ENCODE measurements around the gene CXCL8.
"Not testable (repeated sequence)": the region's sequence is repeated elsewhere in the genome, so short reads cannot be mapped to it uniquely, and the experiment has no call there.

The CXCL8 gene

DNA sequence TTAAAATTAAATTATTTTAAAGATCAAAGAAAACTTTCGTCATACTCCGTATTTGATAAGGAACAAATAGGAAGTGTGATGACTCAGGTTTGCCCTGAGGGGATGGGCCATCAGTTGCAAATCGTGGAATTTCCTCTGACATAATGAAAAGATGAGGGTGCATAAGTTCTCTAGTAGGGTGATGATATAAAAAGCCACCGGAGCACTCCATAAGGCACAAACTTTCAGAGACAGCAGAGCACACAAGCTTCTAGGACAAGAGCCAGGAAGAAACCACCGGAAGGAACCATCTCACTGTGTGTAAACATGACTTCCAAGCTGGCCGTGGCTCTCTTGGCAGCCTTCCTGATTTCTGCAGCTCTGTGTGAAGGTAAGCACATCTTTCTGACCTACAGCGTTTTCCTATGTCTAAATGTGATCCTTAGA is at the start of gene CXCL8:
Gene CXCL8 (plus strand): TSS at position 217 of the 426 bp plus-strand sequence. CDS start 90 bp downstream, at position 307.
- DNase-seq, result peak; percentile 9 to 72 (median 42)

DNA sequence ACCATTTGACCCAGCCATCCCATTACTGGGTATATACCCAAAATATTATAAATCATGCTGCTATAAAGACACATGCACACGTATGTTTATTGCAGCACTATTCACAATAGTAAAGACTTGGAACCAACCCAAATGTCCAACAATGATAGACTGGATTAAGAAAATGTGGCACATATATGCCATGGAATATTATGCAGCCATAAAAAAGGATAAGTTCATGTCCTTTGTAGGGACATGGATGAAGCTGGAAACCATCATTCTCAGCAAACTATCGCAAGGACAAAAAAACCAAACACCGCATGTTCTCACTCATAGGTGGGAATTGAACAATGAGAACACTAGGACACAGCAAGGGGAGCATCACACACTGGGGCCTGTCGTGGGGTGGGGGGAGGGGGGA is 49.2 kb upstream of the CXCL8 start:
- DNase-seq, result not testable (repeated sequence)

DNA sequence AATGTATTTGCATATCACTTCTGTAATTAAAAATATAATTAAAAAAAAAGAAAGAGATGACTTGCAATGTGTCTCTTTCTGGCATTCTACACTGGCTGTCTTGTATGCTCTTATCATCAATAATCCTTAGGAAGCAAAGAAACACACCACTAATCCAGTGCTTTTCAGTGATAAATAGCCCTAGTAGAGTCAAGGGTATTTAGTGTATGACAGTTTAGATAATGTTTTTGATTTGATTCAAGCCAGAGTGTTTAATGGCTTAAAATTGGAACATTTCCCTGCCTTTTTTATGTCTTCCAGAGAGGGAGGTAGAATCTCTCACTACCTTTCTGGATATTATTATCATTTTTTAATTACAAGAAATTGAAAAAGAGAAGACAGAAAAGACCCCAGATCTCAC is 48.6 kb upstream of the CXCL8 start:
- DNase-seq, result no peak

DNA sequence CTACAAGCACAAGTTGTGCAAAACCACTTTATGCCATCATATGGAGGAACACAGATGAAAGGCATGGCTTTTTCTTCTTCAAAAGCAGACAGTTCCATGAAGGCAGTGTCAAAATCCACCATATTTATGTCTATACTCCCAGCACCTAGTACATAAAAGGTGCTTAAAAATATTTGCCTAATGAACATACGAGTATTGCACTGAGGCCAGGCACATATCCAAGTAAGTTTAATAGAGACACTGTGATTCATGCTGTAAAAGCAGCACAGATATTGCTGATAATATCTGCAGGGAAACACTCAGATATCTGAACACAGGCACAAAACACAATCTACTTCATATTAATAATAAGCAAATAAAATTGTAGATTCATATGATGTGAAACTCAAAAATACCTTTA is 48.1 kb upstream of the CXCL8 start:
- no peak for DNase-seq

DNA sequence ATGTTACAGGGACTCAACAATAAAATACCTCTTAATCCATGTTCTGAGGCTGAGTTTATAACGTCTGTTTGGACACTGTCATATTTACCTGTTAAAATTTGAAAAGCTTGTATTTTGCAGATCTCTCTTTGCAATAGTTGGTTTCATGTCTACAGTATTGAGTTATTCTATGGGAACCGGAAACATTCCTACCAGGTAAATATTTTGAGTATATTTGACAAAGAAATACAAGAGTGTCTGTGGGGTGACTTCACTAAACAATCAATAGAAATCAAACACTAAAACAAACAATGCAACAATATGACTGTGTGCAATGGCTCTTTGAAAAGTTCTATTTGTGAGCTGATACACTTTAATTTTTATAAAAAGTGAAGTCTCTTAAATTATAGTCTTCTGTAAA is 47.7 kb upstream of the CXCL8 start:
- peak in 1 of 3 experiments; percentile 21 for DNase-seq

DNA sequence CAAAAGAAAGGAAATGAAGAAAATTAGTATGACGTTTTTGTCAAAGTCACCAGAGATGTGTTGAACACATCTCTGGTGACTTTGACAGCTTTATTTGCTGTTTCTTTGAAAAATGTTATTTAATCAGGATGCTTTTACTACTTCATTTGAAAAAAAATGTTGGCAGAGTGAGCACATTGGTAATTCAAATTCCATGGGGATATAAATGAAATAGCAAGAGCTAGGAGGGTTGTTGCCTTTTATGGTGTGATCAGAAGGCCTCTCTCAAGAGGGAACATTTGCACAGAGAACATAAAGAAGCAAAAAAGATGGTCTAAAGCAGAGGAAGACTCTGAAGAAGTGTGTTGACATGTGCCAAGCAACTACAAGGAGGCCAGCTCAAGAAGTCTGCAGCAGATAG is 46.6 kb upstream of the CXCL8 start:
- no peak for DNase-seq

DNA sequence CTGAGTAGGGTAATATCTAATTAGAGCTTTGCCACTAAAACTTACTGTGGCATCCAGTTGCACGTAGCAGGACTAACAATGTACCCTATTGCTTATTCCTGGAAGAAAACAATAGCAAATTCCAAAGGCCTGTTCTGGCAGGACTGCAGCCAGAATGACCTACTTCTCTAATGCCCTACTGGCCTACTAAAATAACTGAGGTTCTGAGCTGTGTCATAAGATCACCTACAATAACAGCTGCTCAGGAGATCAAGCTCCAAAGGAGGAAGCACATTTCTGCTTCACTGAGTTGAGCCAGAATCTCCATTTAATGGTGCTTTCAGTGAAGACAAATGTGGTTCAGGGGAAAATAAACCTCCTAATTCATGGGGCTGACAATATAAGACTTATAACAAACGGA is 42.2 kb upstream of the CXCL8 start:
- no peak for DNase-seq

DNA sequence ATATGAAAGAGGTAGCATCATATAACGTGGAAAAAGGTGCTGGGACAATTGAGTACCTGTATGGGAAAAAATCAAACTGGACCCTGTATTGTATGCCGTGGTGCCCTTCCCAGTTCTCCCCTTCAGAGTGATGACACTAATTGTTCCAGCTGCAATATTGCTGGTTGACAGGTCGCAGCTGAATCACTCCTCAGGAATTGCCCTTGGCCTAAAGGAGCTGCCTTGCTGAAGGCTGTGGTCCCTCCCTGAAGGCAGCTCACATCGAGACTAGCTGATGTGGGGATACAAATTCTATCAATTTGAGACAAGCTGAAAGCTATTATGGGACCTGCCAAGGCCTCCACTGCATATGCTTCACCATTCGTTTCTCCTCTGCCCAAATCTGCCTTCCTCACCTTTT is 39.3 kb upstream of the CXCL8 start:
- no peak for DNase-seq

DNA sequence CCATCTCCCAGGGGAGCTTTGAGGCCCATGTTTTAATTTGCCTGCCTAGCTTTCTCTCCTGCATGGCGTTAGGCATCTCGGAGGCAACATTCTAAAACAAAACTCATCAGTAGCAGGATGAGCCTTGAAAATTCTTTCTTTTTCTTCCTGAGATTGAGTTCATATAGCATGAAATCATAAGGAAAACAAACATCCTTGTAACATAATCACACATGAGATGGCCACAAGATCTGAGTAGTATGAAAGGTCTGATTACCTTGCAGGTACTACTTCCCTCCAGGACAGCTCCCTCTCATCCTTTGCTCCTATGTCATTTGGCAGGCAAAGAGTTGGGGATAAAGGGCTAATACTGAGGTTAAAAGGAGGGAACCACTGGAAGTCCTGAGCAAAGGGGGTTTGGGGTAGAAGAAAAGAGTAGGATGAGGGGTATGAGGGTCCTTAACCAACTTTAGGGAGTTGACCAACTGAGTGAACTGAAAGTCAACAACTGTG is 37.5 kb upstream of the CXCL8 start:
- DNase-seq, result no peak

DNA sequence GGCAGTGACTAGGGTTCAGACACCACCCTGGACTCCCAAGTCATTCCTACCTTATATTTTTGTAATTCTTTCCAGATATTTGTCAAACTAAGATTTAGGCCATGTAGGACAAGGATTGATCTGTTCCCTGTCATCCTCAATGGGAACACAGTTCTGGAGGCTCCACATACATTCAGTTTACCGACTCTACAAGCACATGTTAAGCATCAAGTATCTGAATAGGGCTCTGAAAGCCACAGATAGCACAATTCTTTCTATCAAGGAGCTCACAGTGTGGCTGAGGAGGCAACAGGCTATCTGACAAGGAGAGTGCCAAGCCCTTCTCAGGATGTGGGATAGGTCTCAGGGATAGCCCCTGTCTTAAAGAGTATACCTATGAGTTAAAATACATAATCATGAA is 37.0 kb upstream of the CXCL8 start:
- DNase-seq, result no peak

DNA sequence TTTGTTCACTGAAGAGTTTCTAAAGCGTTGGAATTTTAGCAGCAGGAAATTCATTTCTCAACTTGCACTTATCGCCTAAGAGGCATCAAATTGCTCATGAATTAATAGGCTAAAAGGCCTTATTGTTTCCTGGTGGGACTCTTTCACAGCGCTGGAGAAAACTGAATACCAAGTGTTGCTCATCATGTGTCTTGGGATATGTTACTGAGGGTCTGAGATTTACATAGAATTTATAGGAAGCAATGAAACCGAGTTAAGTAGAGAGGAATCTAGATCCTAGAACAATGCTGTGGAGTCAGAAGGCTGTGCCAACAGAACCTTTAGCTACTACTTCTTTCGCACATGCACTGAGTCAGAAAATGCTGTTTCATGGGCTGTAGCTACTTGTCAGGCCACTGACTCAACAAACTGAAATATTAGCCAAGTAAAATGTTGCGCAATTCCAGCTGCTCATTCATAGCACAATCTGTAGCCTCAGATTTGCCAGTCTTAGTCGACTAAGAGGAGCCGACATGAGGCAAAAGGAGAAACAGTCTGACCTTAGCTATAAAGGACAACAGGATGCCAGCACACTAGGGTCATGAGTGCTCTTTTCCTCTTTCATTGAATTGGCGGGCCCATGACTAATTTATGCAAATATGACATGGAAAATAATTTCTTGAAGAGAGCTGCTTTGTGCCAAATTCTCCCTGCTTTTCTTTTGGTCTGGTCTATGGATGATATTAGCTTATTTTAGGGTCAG is 35.9 kb upstream of the CXCL8 start:
- DNase-seq, result no peak

DNA sequence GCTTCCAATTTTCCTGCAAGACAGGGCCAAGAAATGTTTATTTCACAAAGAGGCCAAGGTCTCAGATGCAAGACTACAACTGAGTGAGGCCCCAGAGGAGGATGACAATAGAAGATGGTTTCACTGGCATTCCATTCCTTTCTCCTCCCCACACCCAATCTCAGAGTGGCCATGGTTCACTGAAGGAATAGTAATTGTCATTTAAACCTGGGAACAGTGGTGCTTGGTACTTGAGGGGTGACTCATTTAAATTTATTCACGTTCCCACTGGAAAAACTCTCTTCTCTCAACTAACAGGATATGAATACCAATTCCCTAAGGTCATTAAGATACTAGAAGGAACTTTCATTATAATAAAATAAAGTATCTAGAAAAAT is 35.3 kb upstream of the CXCL8 start:
- DNase-seq, result no peak

DNA sequence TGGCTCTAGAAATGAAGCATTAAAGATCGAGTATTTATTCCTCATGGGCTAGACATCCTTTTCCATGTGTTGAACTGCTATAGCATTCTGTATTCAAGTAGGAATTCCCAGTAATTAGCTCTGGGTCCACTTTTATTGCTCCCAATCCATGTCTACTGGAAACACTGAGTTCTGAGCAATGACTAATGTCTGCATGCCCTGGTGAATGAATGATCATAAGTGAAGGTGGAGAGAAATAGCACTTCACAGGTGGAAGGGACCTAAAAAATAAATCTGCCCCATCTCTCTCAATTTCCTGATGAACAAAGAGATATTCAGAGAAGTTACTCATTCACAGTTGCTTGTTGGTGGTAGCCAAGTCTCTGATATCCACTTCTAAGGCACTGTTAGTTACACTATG is 34.6 kb upstream of the CXCL8 start:
- no peak for DNase-seq

DNA sequence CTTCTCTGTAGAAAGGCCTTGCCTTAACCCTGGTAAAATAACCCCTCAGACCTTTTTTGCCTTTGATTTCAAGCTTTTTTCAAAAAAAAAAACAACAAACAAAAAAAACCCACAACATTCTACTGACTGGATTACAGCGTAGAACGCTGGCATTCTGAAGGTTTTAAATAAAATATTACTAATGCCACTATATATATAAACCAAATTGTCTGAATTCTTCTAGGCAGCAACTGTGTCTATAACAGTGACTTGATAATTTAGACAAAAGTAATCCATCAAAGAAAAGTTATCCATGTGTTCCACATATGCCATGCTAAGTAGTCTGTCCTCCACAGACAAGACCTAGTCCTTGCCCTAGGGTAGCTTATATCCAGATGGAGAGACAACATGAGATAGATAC is 33.6 kb upstream of the CXCL8 start:
- DNase-seq, result no peak

DNA sequence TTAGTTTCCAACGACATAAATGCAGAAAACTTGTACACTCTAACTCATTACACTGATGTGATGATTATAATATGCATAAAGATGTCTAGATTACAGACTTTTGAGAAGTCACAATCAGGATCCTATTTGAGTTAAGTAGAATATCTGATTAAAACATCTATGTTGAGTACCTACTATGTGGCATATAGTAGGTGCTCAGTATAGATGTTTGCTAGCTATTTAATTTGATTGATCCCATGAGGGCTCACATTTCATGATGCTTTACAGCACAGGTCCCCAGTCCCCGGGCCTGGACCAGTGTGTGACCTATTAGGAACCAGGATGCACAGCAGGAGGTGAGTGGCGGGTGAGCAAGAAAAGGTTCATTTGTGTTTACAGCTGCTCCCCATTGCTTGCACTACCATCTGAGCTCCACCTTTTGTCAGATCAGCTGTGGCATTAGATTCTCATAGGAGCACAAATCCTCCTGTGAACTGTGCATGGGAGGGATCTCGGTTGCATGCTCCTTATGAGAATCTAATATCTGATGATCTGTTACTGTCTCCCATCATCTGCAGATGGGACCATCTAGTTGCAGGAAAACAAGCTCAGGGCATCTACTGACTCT is 33.0 kb upstream of the CXCL8 start:
- DNase-seq, result peak in 1 of 3 experiments; percentile 10

DNA sequence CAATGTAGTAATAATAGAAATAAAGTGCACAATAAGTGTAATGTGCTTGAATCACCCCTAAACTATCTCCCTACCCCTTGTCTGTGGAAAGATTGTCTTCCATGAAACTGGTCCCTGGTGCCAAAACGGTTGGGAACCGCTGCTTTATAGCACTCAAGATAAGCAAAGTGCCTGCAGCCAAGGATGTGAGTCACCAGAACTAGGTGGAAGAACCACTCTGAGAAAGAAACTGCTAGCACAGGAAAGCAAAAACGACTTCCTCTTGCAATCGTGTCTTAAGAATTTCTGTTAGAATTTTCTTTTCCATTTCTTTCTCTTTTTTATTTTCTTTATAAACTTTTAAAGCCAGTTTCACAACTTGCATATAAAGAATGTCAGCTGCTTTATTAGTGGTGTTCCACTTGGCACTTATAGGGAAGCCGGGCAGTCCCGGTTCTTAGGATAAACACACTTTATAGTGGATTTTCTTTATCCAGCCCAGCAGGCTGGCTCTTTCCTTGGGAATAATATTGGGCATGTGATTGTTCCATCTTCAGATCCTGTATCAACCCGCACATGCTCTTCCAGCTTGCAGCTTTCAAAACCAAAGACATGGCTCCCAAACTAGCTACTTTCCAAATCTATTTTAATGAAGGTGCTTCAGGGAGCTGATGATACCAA is 32.3 kb upstream of the CXCL8 start:
- DNase-seq, result no peak

DNA sequence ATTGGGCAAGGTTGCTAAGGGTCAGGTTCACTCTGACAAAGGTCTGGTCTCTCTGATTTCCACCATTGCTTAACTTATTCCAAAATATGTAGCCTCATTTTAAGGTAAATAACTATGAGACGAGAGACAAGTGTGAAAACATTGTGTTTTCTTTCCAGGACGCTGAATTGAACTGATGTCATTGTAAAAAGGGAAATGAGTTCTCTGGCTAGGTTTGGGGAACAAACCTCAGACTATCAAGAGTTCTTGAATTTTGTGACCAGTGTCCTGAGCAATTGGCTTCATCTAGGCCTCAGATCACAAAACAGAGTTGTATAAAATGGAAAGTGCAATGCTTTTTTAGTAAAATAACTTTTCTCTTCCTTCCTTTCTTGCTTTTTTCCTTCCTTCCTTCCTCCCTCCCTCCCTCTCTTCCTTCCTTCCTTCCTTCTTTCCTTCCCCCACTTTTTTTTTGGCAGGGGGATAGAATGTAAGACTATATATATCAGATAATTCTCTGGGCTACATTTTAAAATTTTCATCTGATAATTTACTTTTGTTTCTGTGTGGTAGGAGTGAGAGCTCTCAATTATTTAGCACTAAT is 30.8 kb upstream of the CXCL8 start:
- no peak for DNase-seq

DNA sequence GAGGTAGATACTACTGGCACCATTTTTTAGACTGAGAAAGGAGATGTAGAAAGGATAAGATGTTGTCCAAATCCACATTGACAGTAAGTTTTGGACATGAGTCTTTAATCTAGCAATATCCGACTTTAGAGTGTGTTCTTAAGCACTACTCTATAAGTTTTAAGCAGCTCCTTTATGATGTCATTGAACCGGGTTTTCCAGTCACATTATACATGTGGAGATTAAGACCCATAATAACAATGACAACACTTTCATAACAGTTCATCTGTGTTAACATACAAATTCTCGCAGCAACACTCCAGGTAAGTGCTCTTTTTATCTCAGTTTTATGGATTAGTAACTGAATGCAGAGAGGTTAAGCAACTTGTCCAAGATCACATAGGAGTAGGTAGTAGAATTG is 30.3 kb upstream of the CXCL8 start:
- DNase-seq, result no peak

DNA sequence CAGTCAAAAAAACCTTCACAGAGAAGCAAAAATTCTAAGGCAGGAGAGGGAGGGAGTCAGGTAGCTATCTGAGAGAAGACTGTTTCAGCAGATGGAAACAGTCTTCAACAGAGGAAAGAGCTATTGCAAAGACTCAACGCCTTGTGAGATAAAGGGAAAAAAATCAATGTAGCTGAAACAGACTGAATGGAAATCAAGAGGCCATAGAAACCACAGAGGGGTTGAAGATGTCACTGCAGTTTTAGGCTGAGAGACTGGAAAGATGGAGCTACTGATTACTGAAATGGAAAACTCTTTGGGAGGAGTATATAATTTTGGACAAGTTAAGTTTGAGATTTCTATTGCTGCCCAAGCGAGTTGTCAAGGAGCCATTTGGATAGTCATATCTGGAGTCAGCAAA is 28.4 kb upstream of the CXCL8 start:
- peak in 1 of 3 experiments; percentile 37 for DNase-seq

DNA sequence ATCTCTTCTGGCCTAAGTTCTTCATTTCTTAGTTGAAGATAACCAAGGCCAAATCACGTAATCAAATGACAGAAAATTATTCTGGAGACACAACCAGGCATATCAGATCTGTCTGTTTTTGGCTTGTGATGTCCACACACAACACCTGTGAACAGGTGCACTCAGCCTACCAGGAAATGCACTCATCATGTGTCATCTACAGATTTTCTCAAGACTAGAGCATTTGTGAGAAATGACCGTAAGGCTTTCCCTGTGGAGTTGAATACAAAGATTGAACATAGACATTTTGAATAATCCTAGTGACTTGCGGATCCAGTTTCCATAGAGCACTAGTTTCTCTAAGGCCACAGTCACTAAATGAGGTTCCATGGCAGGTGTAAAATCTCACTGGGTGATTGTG is 26.7 kb upstream of the CXCL8 start:
- peak in 1 of 3 experiments; percentile 16 for DNase-seq

DNA sequence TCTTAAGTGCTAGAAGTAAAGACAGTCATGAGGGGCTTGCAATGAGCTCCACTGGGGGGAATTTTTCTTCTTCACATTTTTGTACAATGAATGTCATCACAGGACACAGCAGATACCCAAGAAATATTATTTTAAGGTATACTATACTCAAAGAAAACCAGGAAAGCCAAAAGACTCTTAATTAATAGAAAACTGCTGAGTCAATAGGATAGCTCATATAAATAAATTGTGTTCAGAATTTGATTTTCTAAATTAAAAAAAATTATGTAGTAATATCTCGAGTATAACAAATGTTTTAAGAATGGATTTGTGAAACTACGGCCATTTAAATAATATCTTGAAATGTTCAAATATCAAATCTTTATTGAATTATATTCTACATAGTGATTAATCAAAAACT is 25.7 kb upstream of the CXCL8 start:
- no peak for DNase-seq

DNA sequence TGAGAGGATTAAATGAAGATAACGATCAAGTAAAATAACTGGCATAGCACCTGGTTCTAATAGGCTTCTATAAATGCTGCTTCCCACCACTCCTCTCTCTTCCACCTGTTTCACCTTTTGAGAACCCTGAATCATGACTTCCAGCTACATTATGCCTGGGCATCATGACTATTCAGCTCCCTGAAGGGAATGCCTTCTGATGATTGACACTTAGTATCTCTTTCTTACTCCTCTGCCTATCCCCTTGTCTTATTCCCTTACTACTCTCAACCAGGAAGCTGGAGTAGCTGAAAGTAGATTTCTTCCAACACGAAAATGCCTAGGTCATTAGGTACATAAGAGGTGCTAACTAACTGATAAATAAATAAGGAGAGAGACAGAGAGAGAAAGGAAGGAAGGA is 24.7 kb upstream of the CXCL8 start:
- DNase-seq, result no peak

Measured in NCI-H1417 (cell line).